Measurements from ENCODE around the gene MYL10. TPM values are rescaled to one million over a fixed set of nuclear protein-coding genes. Genes with fewer than 3 reads are reported as not detected.

Gene MYL10
- total and polyA plus RNA-seq, 2 of the 8 experiments (the other 6 are each of a cell fraction or from before 2014, with no cell fraction given): 0.18 TPM; not detected in 1

DNA sequence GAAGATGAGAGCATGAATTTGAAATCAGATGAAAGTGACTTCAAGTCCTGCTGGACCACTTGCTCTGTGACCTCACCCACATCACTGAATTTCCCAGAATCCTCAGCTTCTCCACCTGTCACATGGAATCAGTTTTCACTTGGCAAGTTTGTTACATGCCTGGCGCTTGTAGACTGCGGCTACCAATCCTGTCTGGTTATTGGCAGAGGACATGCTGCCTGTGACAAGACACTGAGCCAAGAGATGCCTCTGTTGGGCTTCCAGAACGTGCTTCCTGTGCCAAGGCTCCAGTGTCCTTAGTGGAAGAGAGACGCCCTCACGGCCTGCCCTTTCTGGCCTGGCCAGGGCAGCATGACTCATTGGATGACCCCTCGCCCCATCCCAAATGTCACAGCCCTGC lies 4.4 kb upstream of the MYL10 start:
- no peak overlapping the region for H3K9ac ChIP-seq (replicated peaks in 1 of 4; ENCODE audit: extremely low read depth in 1 of 4, low read depth in 3 of 4, low read length in 3 of 4)
- no peaks in the 10 kb centered on the region for H4K20me1 ChIP-seq (replicated peaks in 1 of 2; ENCODE audit: control insufficient read depth in 1 of 2, insufficient read depth in 2 of 2, low read length in 2 of 2)
- no peak overlapping the region for H2AK5ac ChIP-seq (ENCODE audit: low read depth, low read length)
- no peaks in the 10 kb centered on the region for H3K36me3 ChIP-seq (ENCODE audit: control insufficient read depth in 2 of 4, insufficient read depth in 4 of 4, low read length in 3 of 4)
- no peak overlapping the region for H3K18ac ChIP-seq (ENCODE audit: extremely low read depth, low read length)
- DNase-seq (ENCODE audit: low read depth in 1 of 2, low spot score in 2 of 2): no peak
- no peak overlapping the region for H3K4me2 ChIP-seq (ENCODE audit: insufficient read depth in 1 of 2, low read depth in 2 of 2, low read length in 2 of 2)
- H3K56ac ChIP-seq (replicated peaks; ENCODE audit: insufficient read length, low read depth, low read length): no peak overlapping the region
- no peak overlapping the region for H3K4me3 ChIP-seq (ENCODE audit: extremely low read depth in 1 of 4, insufficient read depth in 2 of 4, low read depth in 3 of 4, low read length in 4 of 4)
- no peak overlapping the region for H2BK15ac ChIP-seq (ENCODE audit: low read length)
- H2BK12ac ChIP-seq (ENCODE audit: low read depth, low read length): peak overlapping the region; percentile 19; the same call in 1 of the 2 replicates
- H2BK120ac ChIP-seq (replicated peaks; ENCODE audit: low read depth, low read length): no peak overlapping the region
- no peak overlapping the region for H2BK20ac ChIP-seq (ENCODE audit: low read length)
- 0 out of 4 replicates have a peak, but pooled peaks cover 0 to 5% of the 10 kb centered on the region in 2 experiments for H3K9me3 ChIP-seq (ENCODE audit: insufficient read depth in 2 of 2, low read depth in 1 of 2, low read length in 1 of 2)
- FAIRE-seq: no peak
- H3K27me3 ChIP-seq (replicated peaks in 1 of 4; ENCODE audit: control insufficient read depth in 3 of 4, extremely low read depth in 1 of 4, insufficient read depth in 3 of 4, low read length in 3 of 4): no peaks in the 10 kb centered on the region
- no peak overlapping the region for H2BK5ac ChIP-seq (ENCODE audit: low read depth, low read length)
- H3K14ac ChIP-seq (ENCODE audit: insufficient read length): no peak overlapping the region
- H3K79me1 ChIP-seq (ENCODE audit: low read depth, low read length): no peaks in the 10 kb centered on the region
- H2AFZ ChIP-seq (ENCODE audit: low read length): no peak overlapping the region
- 83% methylated on average over 6 of the region's 6 CpGs; no CpG with 5 or more reads in 1 of the 2 experiments for WGBS, 2 experiments (ENCODE audit: extremely low coverage in 1 of 2, insufficient coverage in 1 of 2, insufficient read length in 1 of 2, insufficient replicate concordance in 2 of 2, low coverage in 1 of 2, low lambda C conversion rate in 2 of 2, missing lambda C conversion rate in 1 of 2)
- peaks cover 0 to 4% (median 2%) of the 10 kb centered on the region in 4 experiments; a peak in 4 of 7 replicates for H3K4me1 ChIP-seq (replicated peaks in 1 of 4; ENCODE audit: control insufficient read depth in 3 of 4, insufficient read depth in 4 of 4, low read length in 3 of 4)
- H3K23ac ChIP-seq (ENCODE audit: insufficient read length): no peak overlapping the region
- ChIA-PET CTCF (ENCODE audit: partially characterized antibody) (interaction anchor here (1.4 kb wide), 1 partner anchor 20 kb away, joined by 3 read pairs; no protein-coding TSS in a partner anchor), POLR2A (ENCODE audit: partially characterized antibody) (interaction anchor here (0.7 kb wide), 1 partner anchor 35 kb away, joined by 3 read pairs; no protein-coding TSS in a partner anchor)
- H3K23me2 ChIP-seq (ENCODE audit: low read depth, low read length): no peaks in the 10 kb centered on the region
- H3K27ac ChIP-seq (ENCODE audit: low read depth, low read length): no peak overlapping the region
- H3K79me2 ChIP-seq (ENCODE audit: control insufficient read depth in 1 of 2, insufficient read depth in 2 of 2, low read length in 2 of 2): no peaks in the 10 kb centered on the region
- no peak overlapping the region for H4K8ac ChIP-seq (ENCODE audit: extremely low read depth, insufficient read depth, low read length)
- H3K4ac ChIP-seq (replicated peaks; ENCODE audit: insufficient read length, low read depth, low read length): no peak overlapping the region
- H4K5ac ChIP-seq (ENCODE audit: insufficient read length, low read depth, low read length): no peak overlapping the region
- no peak overlapping the region for H4K91ac ChIP-seq (replicated peaks; ENCODE audit: insufficient read length, low read length)
- TF ChIP-seq, protein P1, sequence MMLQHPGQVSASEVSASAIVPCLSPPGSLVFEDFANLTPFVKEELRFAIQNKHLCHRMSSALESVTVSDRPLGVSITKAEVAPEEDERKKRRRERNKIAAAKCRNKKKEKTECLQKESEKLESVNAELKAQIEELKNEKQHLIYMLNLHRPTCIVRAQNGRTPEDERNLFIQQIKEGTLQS (IDR thresholded peaks at IDR 0.05; ENCODE audit: insufficient read depth, low read depth, low read length): no peak
- no peak for TF ChIP-seq CBX8 (IDR thresholded peaks at IDR 0.05; ENCODE audit: borderline replicate concordance, low read depth, low read length)
- no peak for TF ChIP-seq YY1 (IDR thresholded peaks at IDR 0.05; ENCODE audit: low read depth, low read length)
- TF ChIP-seq EP300 (IDR thresholded peaks at IDR 0.05; ENCODE audit: borderline replicate concordance in 1 of 2, low read depth in 2 of 2, low read length in 2 of 2): no peak
- TF ChIP-seq ZNF274 (IDR thresholded peaks at IDR 0.05; ENCODE audit: borderline replicate concordance, extremely low read depth, low read length): no peak
- TF ChIP-seq TEAD4 (IDR thresholded peaks at IDR 0.05; ENCODE audit: low read depth, low read length): no peak
- no peak for TF ChIP-seq HDAC6 (IDR thresholded peaks at IDR 0.05; ENCODE audit: low read depth, low read length)
- TF ChIP-seq PHF8 (conservative IDR thresholded peaks at IDR 0.05; ENCODE audit: low read depth, low read length): no peak
- no peak for TF ChIP-seq GTF2F1 (IDR thresholded peaks at IDR 0.05; ENCODE audit: borderline replicate concordance, low read depth, low read length)
- no peak for TF ChIP-seq SIX5 (IDR thresholded peaks at IDR 0.05; ENCODE audit: low read depth, low read length)
- TF ChIP-seq RNF2 (IDR thresholded peaks at IDR 0.05; ENCODE audit: borderline replicate concordance, low read depth, low read length, missing control alignments, poor library complexity, severe bottlenecking): no peak
- no peak for TF ChIP-seq SP4 (IDR thresholded peaks at IDR 0.05; ENCODE audit: low read length)
- no peak for TF ChIP-seq SAP30 (IDR thresholded peaks at IDR 0.05; ENCODE audit: insufficient read depth, insufficient replicate concordance, low read length)
